ENCODE results near the gene OR2B2. TPM values are rescaled to one million over a fixed set of nuclear protein-coding genes. Genes with fewer than 3 reads are reported as not detected.

OR2B2 gene
- polyA plus RNA-seq, 1 donor (not counting 4 experiments of a cell fraction or from before 2014, with no cell fraction given), result not detected

- H3K79me2 ChIP-seq (ENCODE audit: control insufficient read depth, insufficient read depth, low read length), result no peaks in the 10 kb centered on the region
- FAIRE-seq, result peak; percentile 5
- H2AFZ ChIP-seq (ENCODE audit: control insufficient read depth, low read length), result peak overlapping the region; percentile 1
- no peaks in the 10 kb centered on the region for H3K36me3 ChIP-seq (ENCODE audit: control insufficient read depth in 2 of 2, extremely low read depth in 1 of 2, insufficient read depth in 2 of 2, low read length in 2 of 2)
- H3K4me1 ChIP-seq (ENCODE audit: control insufficient read depth, extremely low read depth, insufficient read depth, low read length), result no peaks in the 10 kb centered on the region
- H4K20me1 ChIP-seq (ENCODE audit: control insufficient read depth, extremely low read depth, insufficient read depth, low read length), result no peaks in the 10 kb centered on the region
- no peaks in the 10 kb centered on the region for H3K9me3 ChIP-seq (ENCODE audit: control insufficient read depth, low read depth, low read length)
- H3K4me3 ChIP-seq (ENCODE audit: control insufficient read depth in 2 of 3, extremely low read depth in 1 of 3, insufficient read depth in 2 of 3, low read depth in 1 of 3, low read length in 3 of 3), result no peak overlapping the region
- H3K4me2 ChIP-seq (ENCODE audit: control insufficient read depth, extremely low read depth, insufficient read depth, low read depth, low read length), result no peak overlapping the region
- dilution Hi-C loops (cut with MboI; ENCODE audit: extremely low pct_ligation_motif_present, low sequenced_read_pairs), result no loop called here
- TF ChIP-seq CTCF (optimal IDR thresholded peaks at IDR 0.05 in 1 of 3, IDR thresholded peaks at IDR 0.05 in 1 of 3, conservative IDR thresholded peaks at IDR 0.05 in 1 of 3; ENCODE audit: extremely low read depth in 1 of 3, insufficient read depth in 2 of 3, low read length in 3 of 3), result no peak
- TF ChIP-seq EZH2 (IDR thresholded peaks at IDR 0.05; ENCODE audit: low read length), result no peak
- H3K27ac ChIP-seq (ENCODE audit: control insufficient read depth, insufficient read depth, low read length), result no peak overlapping the region
- no peak overlapping the region for H3K9ac ChIP-seq (ENCODE audit: control insufficient read depth, extremely low read depth, insufficient read depth, low read length)
- DNase-seq (ENCODE audit: low read depth, low spot score), result no peak
- no peaks in the 10 kb centered on the region for H3K27me3 ChIP-seq (ENCODE audit: control insufficient read depth, extremely low read depth, insufficient read depth, low read length)
- no peaks in the 10 kb centered on the region for H3K9me1 ChIP-seq (ENCODE audit: control insufficient read depth, extremely low read depth, insufficient read depth, low read length)
These were observed 32.4 kb downstream of the OR2B2 start for GRCh38 chr6:27879837-27880236.

GRCh38 chr6:27874016-27874415 lies 38.2 kb downstream of the OR2B2 start:
- DNase-seq (ENCODE audit: low read depth, low spot score), result no peak
- TF ChIP-seq EZH2 (IDR thresholded peaks at IDR 0.05; ENCODE audit: low read length) (no peak), CTCF (optimal IDR thresholded peaks at IDR 0.05 in 1 of 3, IDR thresholded peaks at IDR 0.05 in 1 of 3, conservative IDR thresholded peaks at IDR 0.05 in 1 of 3; ENCODE audit: extremely low read depth in 1 of 3, insufficient read depth in 2 of 3, low read length in 3 of 3) (no peak)
- Histone ChIP-seq H3K9me1 (ENCODE audit: control insufficient read depth, extremely low read depth, insufficient read depth, low read length) (no peaks in the 10 kb centered on the region), H3K9ac (ENCODE audit: control insufficient read depth, extremely low read depth, insufficient read depth, low read length) (peak overlapping the region; percentile 83), H3K27ac (ENCODE audit: control insufficient read depth, insufficient read depth, low read length) (peak overlapping the region; percentile 91), H3K4me3 (ENCODE audit: control insufficient read depth in 2 of 3, extremely low read depth in 1 of 3, insufficient read depth in 2 of 3, low read depth in 1 of 3, low read length in 3 of 3) (peak overlapping the region in 2 of 3 experiments; percentile 64 to 77), H3K36me3 (ENCODE audit: control insufficient read depth in 2 of 2, extremely low read depth in 1 of 2, insufficient read depth in 2 of 2, low read length in 2 of 2) (no peaks in the 10 kb centered on the region), H3K9me3 (ENCODE audit: control insufficient read depth, low read depth, low read length) (no peaks in the 10 kb centered on the region), H3K27me3 (ENCODE audit: control insufficient read depth, extremely low read depth, insufficient read depth, low read length) (no peaks in the 10 kb centered on the region), H3K4me1 (ENCODE audit: control insufficient read depth, extremely low read depth, insufficient read depth, low read length) (peaks cover 22% of the 10 kb centered on the region), H3K4me2 (ENCODE audit: control insufficient read depth, extremely low read depth, insufficient read depth, low read depth, low read length) (peak overlapping the region; percentile 99), H2AFZ (ENCODE audit: control insufficient read depth, low read length) (peak overlapping the region; percentile 78), H4K20me1 (ENCODE audit: control insufficient read depth, extremely low read depth, insufficient read depth, low read length) (no peaks in the 10 kb centered on the region), H3K79me2 (ENCODE audit: control insufficient read depth, insufficient read depth, low read length) (no peaks in the 10 kb centered on the region)
- dilution Hi-C loops (cut with MboI; ENCODE audit: extremely low pct_ligation_motif_present, low sequenced_read_pairs), result no loop called here
- no peak for FAIRE-seq

Measured in keratinocyte (primary cell).